SK-N-SH (cell line): ENCODE data around the gene PIAS1. TPM values are rescaled to one million over a fixed set of nuclear protein-coding genes. Genes with fewer than 3 reads are reported as not detected.

Experiments used
- CTCF ChIA-PET: fragments of 300-600, 350-600 bp; formaldehyde crosslinking; extraction: SDS; loops from one replicate; lab custom pipeline; 2021; lab: Yijun Ruan, JAX
- POLR2A ChIA-PET: fragments of 350-600 bp; sonication (Branson Sonifier 250); formaldehyde crosslinking; extraction: SDS; loops from one replicate; lab custom pipeline; 2020; ENCODE audit warnings: antibody characterized with exemption, inconsistent platforms; lab: Yijun Ruan, JAX
- DNase-seq: peaks from one replicate; pipeline ENCODE4 v3.0.0; 2012
- H2AFZ ChIP-seq: fragments of 200-600 bp; sonication (generic); 2 replicates; pipeline ENCODE4 v1.8.1; 2016; ENCODE audit warnings: antibody characterized with exemption, mild to moderate bottlenecking, low read depth
- H3F3A ChIP-seq: fragments of 200-600 bp; sonication (generic); replicated peaks from 2 replicates; pipeline ENCODE3; 2016; ENCODE audit warnings: antibody characterized with exemption, mild to moderate bottlenecking; ENCODE audit not compliant: insufficient read depth
- H3K27ac ChIP-seq, 2 experiments: fragments of 200-500 bp in 1 of 2; fragments of 200-600 bp in 1 of 2; sonication (Bioruptor generic) in 1 of 2; sonication (generic), shearing (Covaris generic) in 1 of 2; 2 replicates each; pipeline versions ENCODE4 v1.5.1 to v1.6.1; 2014 to 2016; ENCODE audit warnings: low read depth in 2 of 2, inconsistent platforms in 1 of 2, low read length in 1 of 2, mild to moderate bottlenecking in 1 of 2, mixed read lengths in 1 of 2
- H3K27me3 ChIP-seq: fragments of 200-600 bp; sonication (generic), shearing (Covaris generic); 2 replicates; pipeline ENCODE4 v1.6.1; 2016; ENCODE audit warnings: mixed run types; ENCODE audit not compliant: insufficient read depth
- H3K36me3 ChIP-seq, 2 experiments: fragments of 200-500 bp in 1 of 2; fragments of 200-600 bp in 1 of 2; sonication (Bioruptor generic) in 1 of 2; sonication (generic) in 1 of 2; replicated peaks in 1 of 2; 2 replicates each; pipeline versions ENCODE3 to v1.5.1; 2014 to 2016; ENCODE audit warnings: low read length in 1 of 2, mild to moderate bottlenecking in 1 of 2; ENCODE audit not compliant: insufficient read depth in 2 of 2, control insufficient read depth in 1 of 2
- H3K4me1 ChIP-seq, 2 experiments: fragments of 200-500 bp in 1 of 2; fragments of 200-600 bp in 1 of 2; sonication (Bioruptor generic) in 1 of 2; sonication (generic), shearing (Covaris generic) in 1 of 2; 2 replicates each; pipeline versions ENCODE4 v1.5.1 to v1.6.1; 2014 to 2016; ENCODE audit warnings: low read depth in 1 of 2, low read length in 1 of 2, mixed run types in 1 of 2; ENCODE audit not compliant: insufficient read depth in 2 of 2, control insufficient read depth in 1 of 2
- H3K4me2 ChIP-seq: fragments of 200-600 bp; sonication (generic), shearing (Covaris generic); 2 replicates; pipeline ENCODE4 v1.6.1; 2017; ENCODE audit warnings: mixed run types
- H3K4me3 ChIP-seq, 2 experiments: fragments of 200-500 bp in 1 of 2; fragments of 200-600 bp in 1 of 2; sonication (Bioruptor generic) in 1 of 2; sonication (generic), shearing (Covaris generic) in 1 of 2; 2 replicates each; pipeline versions ENCODE4 v1.5.1 to v1.8.1; 2014 to 2016; ENCODE audit warnings: low read depth in 2 of 2, inconsistent platforms in 1 of 2, low read length in 1 of 2, mild to moderate bottlenecking in 1 of 2, mixed read lengths in 1 of 2, moderate library complexity in 1 of 2
- H3K79me2 ChIP-seq: fragments of 200-600 bp; sonication (generic); 2 replicates; pipeline ENCODE4 v1.8.1; 2017; ENCODE audit warnings: mild to moderate bottlenecking; ENCODE audit not compliant: insufficient read depth
- H3K9ac ChIP-seq: fragments of 200-600 bp; sonication (generic); 2 replicates; pipeline ENCODE4 v1.6.1; 2017; ENCODE audit warnings: mixed run types
- H3K9me2 ChIP-seq: fragments of 200-600 bp; sonication (generic); 2 replicates; pipeline ENCODE4 v1.6.1; 2017; ENCODE audit warnings: mixed run types
- H3K9me3 ChIP-seq: fragments of 200-600 bp; sonication (generic); 2 replicates; pipeline ENCODE4 v1.6.1; 2017; ENCODE audit warnings: mixed run types, mild to moderate bottlenecking, moderate library complexity
- H4K20me1 ChIP-seq: fragments of 200-600 bp; sonication (generic); 2 replicates; pipeline ENCODE4 v1.6.1; 2017; ENCODE audit warnings: mild to moderate bottlenecking, mixed run types; ENCODE audit not compliant: insufficient read depth
- CHD2 ChIP-seq: fragments of 150-350 bp; IDR thresholded peaks from 2 replicates; pipeline ENCODE4 v1.6.1; 2018; ENCODE audit warnings: low read length; ENCODE audit not compliant: partially characterized antibody
- ELF1 ChIP-seq: IDR thresholded peaks from 2 replicates; pipeline ENCODE4 v1.4.0; 2012
- EZH2phosphoT487 ChIP-seq: fragments of 200-600 bp; sonication (generic); IDR thresholded peaks from 2 replicates; pipeline ENCODE4 v1.6.1; 2017; ENCODE audit warnings: low read depth, mixed run types, mild to moderate bottlenecking, antibody characterized with exemption, moderate library complexity, borderline replicate concordance
- FOXM1 ChIP-seq: IDR thresholded peaks from 2 replicates; pipeline ENCODE4 v1.4.0; 2012; ENCODE audit warnings: low read depth, mild to moderate bottlenecking
- NFIC ChIP-seq: IDR thresholded peaks from 2 replicates; pipeline ENCODE4 v1.4.0; 2012; ENCODE audit warnings: borderline replicate concordance
- NRF1 ChIP-seq: IDR thresholded peaks from 2 replicates; pipeline ENCODE4 v1.6.1; 2012; ENCODE audit warnings: low read depth, mild to moderate bottlenecking, low read length
- RCOR1 ChIP-seq: fragments of 150-350 bp; IDR thresholded peaks from 2 replicates; pipeline ENCODE4 v1.6.1; 2017; ENCODE audit warnings: antibody characterized with exemption, low read length
- RFX5 ChIP-seq: IDR thresholded peaks from 2 replicates; pipeline ENCODE4 v1.6.1; 2012; ENCODE audit warnings: mild to moderate bottlenecking, improper control_type of control experiment, low read length
- SIN3A ChIP-seq: IDR thresholded peaks from 2 replicates; pipeline ENCODE4 v1.6.1; 2012; ENCODE audit warnings: low read depth, mild to moderate bottlenecking, low read length, moderate library complexity, borderline replicate concordance
- SMC3 ChIP-seq: IDR thresholded peaks from 2 replicates; pipeline ENCODE4 v1.6.1; 2012; ENCODE audit warnings: low read depth, low read length, improper control_type of control experiment
- TAF1 ChIP-seq: IDR thresholded peaks from 2 replicates; pipeline ENCODE4 v1.6.1; 2012; ENCODE audit warnings: low read depth, mild to moderate bottlenecking, low read length, moderate library complexity, borderline replicate concordance
- TCF12 ChIP-seq: IDR thresholded peaks from 2 replicates; pipeline ENCODE4 v1.4.0; 2012
- YY1 ChIP-seq: IDR thresholded peaks from 2 replicates; pipeline ENCODE4 v1.4.0; 2012; ENCODE audit warnings: low read depth, mild to moderate bottlenecking
- WGBS: methylation state at CpG from one replicate; pipeline ENCODE4 v1.1.6; 2017; ENCODE audit warnings: low lambda C conversion rate; 5-methylcytosine and 5-hydroxymethylcytosine counted together
- polyA plus RNA-seq, 3 experiments: library from polyadenylated mRNA; depleted of rRNA; stranded (reverse); fragments of >200 nt; gene quantifications; 2 replicates each; pipeline ENCODE4 v1.2.3, GENCODE V29; 2012
- TF ChIP-seq, protein P1 (sequence below): IDR thresholded peaks from 2 replicates; pipeline ENCODE4 v1.4.0; 2012; ENCODE audit warnings: low read depth, borderline replicate concordance
- TF ChIP-seq, protein P2 (sequence below): fragments of 150-350 bp; IDR thresholded peaks from 2 replicates; pipeline ENCODE4 v1.6.1; 2016; ENCODE audit warnings: mild to moderate bottlenecking, low read depth, low read length
- TF ChIP-seq, protein P3 (sequence below): IDR thresholded peaks from 2 replicates; pipeline ENCODE4 v1.4.0; 2012; ENCODE audit warnings: low read depth
- TF ChIP-seq, protein P4 (sequence below): fragments of 200-600 bp; sonication (generic); IDR thresholded peaks from 2 replicates; pipeline ENCODE4 v1.6.1; 2017; ENCODE audit warnings: antibody characterized with exemption, mild to moderate bottlenecking, moderate library complexity

Gene PIAS1
- polyA plus RNA-seq, 1 of the 3 experiments (the other 2 are of a cell fraction), result 9.0 TPM

DNA sequence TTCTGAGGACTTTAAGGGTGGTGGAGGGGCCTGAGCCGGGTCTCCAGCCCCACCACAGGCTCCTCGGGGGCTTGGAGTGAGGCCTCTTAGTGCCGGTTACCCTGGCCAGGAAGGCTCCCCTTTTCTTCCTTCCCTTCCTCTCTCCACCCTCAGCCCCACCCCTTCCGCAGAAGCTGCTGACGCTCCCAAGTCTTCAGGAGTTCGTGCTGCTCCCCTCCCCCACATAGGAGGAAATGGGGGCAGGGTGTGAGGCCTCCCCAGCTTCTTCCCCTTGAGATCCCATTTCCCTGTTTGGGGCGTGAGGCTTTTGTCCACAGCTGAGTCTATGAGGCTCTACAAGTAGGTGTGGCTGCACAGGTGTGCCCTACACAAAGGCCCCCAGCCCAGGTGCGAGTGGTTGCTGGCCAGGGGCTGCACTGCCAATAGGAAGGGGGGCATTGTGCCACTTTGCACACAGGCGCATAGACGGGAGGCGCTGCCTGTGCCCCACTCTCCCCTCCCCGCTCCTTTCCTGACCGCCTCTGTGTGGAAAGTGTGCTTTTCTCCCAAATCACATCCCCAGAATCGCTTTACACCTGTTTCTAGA, 151.9 kb downstream of the PIAS1 start:
- H3K27me3 ChIP-seq, result no peaks in the 10 kb centered on the region
- H3K4me2 ChIP-seq, result no peak overlapping the region
- no peak for DNase-seq
- H3K9me3 ChIP-seq, result no peaks in the 10 kb centered on the region
- ChIA-PET CTCF (interaction anchor here (0.7 to 1.3 kb wide), 2 partner anchors 10 to 342 kb away, joined by 4 read pairs; no protein-coding TSS in a partner anchor), POLR2A (no interaction called here)
- no peak overlapping the region for H2AFZ ChIP-seq
- H3K9me2 ChIP-seq, result no peaks in the 10 kb centered on the region
- peaks cover 0 to 21% of the 10 kb centered on the region in 2 experiments; a peak in 1 of 4 replicates for H3K4me1 ChIP-seq
- H4K20me1 ChIP-seq, result 0 out of 2 replicates have a peak, but pooled peaks cover 6% of the 10 kb centered on the region
- H3F3A ChIP-seq, result no peaks in the 10 kb centered on the region
- over 99% methylated on average over 13 of the region's 14 CpGs for WGBS
- no peak overlapping the region for H3K4me3 ChIP-seq
- no peak overlapping the region for H3K27ac ChIP-seq
- peaks cover 7% of the 10 kb centered on the region; the same call in 1 of the 2 replicates for H3K79me2 ChIP-seq
- no peak for TF ChIP-seq EZH2phosphoT487
- no peak for TF ChIP-seq TAF1
- TF ChIP-seq ELF1, result no peak
- TF ChIP-seq YY1, result no peak
- TF ChIP-seq, protein P1, sequence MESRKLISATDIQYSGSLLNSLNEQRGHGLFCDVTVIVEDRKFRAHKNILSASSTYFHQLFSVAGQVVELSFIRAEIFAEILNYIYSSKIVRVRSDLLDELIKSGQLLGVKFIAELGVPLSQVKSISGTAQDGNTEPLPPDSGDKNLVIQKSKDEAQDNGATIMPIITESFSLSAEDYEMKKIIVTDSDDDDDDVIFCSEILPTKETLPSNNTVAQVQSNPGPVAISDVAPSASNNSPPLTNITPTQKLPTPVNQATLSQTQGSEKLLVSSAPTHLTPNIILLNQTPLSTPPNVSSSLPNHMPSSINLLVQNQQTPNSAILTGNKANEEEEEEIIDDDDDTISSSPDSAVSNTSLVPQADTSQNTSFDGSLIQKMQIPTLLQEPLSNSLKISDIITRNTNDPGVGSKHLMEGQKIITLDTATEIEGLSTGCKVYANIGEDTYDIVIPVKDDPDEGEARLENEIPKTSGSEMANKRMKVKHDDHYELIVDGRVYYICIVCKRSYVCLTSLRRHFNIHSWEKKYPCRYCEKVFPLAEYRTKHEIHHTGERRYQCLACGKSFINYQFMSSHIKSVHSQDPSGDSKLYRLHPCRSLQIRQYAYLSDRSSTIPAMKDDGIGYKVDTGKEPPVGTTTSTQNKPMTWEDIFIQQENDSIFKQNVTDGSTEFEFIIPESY, result no peak
- no peak for TF ChIP-seq NFIC
- TF ChIP-seq TCF12, result no peak
- TF ChIP-seq, protein P2, sequence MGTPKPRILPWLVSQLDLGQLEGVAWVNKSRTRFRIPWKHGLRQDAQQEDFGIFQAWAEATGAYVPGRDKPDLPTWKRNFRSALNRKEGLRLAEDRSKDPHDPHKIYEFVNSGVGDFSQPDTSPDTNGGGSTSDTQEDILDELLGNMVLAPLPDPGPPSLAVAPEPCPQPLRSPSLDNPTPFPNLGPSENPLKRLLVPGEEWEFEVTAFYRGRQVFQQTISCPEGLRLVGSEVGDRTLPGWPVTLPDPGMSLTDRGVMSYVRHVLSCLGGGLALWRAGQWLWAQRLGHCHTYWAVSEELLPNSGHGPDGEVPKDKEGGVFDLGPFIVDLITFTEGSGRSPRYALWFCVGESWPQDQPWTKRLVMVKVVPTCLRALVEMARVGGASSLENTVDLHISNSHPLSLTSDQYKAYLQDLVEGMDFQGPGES, result no peak
- no peak for TF ChIP-seq FOXM1
- no peak for TF ChIP-seq NRF1
- no peak for TF ChIP-seq RFX5
- TF ChIP-seq RCOR1, result no peak
- no peak for TF ChIP-seq SMC3
- no peak for TF ChIP-seq SIN3A
- TF ChIP-seq, protein P3, sequence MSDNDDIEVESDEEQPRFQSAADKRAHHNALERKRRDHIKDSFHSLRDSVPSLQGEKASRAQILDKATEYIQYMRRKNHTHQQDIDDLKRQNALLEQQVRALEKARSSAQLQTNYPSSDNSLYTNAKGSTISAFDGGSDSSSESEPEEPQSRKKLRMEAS, result no peak
- TF ChIP-seq CHD2, result no peak
- TF ChIP-seq, protein P4, sequence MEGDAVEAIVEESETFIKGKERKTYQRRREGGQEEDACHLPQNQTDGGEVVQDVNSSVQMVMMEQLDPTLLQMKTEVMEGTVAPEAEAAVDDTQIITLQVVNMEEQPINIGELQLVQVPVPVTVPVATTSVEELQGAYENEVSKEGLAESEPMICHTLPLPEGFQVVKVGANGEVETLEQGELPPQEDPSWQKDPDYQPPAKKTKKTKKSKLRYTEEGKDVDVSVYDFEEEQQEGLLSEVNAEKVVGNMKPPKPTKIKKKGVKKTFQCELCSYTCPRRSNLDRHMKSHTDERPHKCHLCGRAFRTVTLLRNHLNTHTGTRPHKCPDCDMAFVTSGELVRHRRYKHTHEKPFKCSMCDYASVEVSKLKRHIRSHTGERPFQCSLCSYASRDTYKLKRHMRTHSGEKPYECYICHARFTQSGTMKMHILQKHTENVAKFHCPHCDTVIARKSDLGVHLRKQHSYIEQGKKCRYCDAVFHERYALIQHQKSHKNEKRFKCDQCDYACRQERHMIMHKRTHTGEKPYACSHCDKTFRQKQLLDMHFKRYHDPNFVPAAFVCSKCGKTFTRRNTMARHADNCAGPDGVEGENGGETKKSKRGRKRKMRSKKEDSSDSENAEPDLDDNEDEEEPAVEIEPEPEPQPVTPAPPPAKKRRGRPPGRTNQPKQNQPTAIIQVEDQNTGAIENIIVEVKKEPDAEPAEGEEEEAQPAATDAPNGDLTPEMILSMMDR, result no peak
- peaks cover 0 to 2% of the 10 kb centered on the region in 2 experiments for H3K36me3 ChIP-seq
- H3K9ac ChIP-seq, result no peak overlapping the region
